ENCODE data around the gene SERPING1.

GRCh38 chr11:57597461-57597915 lies at the start of gene SERPING1:
- TF ChIP-seq, protein P1, sequence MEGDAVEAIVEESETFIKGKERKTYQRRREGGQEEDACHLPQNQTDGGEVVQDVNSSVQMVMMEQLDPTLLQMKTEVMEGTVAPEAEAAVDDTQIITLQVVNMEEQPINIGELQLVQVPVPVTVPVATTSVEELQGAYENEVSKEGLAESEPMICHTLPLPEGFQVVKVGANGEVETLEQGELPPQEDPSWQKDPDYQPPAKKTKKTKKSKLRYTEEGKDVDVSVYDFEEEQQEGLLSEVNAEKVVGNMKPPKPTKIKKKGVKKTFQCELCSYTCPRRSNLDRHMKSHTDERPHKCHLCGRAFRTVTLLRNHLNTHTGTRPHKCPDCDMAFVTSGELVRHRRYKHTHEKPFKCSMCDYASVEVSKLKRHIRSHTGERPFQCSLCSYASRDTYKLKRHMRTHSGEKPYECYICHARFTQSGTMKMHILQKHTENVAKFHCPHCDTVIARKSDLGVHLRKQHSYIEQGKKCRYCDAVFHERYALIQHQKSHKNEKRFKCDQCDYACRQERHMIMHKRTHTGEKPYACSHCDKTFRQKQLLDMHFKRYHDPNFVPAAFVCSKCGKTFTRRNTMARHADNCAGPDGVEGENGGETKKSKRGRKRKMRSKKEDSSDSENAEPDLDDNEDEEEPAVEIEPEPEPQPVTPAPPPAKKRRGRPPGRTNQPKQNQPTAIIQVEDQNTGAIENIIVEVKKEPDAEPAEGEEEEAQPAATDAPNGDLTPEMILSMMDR (optimal IDR thresholded peaks at IDR 0.05 in 1 of 3, IDR thresholded peaks at IDR 0.05 in 1 of 3, conservative IDR thresholded peaks at IDR 0.05 in 1 of 3; ENCODE audit: extremely low read depth in 1 of 3, insufficient read depth in 2 of 3, low read length in 3 of 3): no peak
- TF ChIP-seq EZH2 (IDR thresholded peaks at IDR 0.05; ENCODE audit: low read length): no peak

Measured in keratinocyte (primary cell).